GM23248 (cell line): Measurements from ENCODE around the gene LRRC7.

ENCODE experiments used
- EZH2 ChIP-seq: fragments of 200-600 bp; sonication (generic); IDR thresholded peaks from 2 replicates; pipeline ENCODE4 v1.6.1; 2018; ENCODE audit warnings: antibody characterized with exemption, mild to moderate bottlenecking; ENCODE audit not compliant: insufficient read depth, poor library complexity, severe bottlenecking
- EZH2phosphoT487 ChIP-seq: fragments of 200-600 bp; sonication (generic); IDR thresholded peaks from 2 replicates; pipeline ENCODE4 v1.6.1; 2018; ENCODE audit warnings: antibody characterized with exemption, moderate library complexity, mild to moderate bottlenecking, low read depth; ENCODE audit not compliant: insufficient read depth

- TF ChIP-seq EZH2phosphoT487 (no peak), EZH2 (no peak)
Observed at GRCh38 chr1:69572921-69573320, 5.2 kb downstream of the LRRC7 start.
